Panc1 (cell line): ENCODE measurements around the gene ARL15. TPM values are rescaled to one million over a fixed set of nuclear protein-coding genes. Genes with fewer than 3 reads are reported as not detected.

Source experiments
- ATAC-seq: fragments of 200-7000 bp; cut with Tn5 transposase; 2 replicates; pipeline ENCODE4 v1.9.1; 2020; ENCODE audit warnings: mild to moderate bottlenecking, moderate library complexity
- BruUV-seq: library from RNA; stranded (reverse); fragments of 400-500 nt; replicated peaks from 2 replicates; lab custom pipeline; 2021; lab: Mats Ljungman, UMichigan
- CTCF ChIA-PET: fragments of 300-600 bp; sonication (Branson Sonifier 250); formaldehyde crosslinking; loops from one replicate; lab custom pipeline; 2022; ENCODE audit warnings: antibody characterized with exemption; lab: Charles Lee
- POLR2A ChIA-PET: fragments of 300-600 bp; sonication (Branson Sonifier 250); formaldehyde crosslinking; loops from one replicate; lab custom pipeline; 2022; ENCODE audit warnings: antibody characterized with exemption; lab: Charles Lee
- DNase-seq: peaks from one replicate; pipeline ENCODE4 v3.0.0-alpha.2; 2010; ENCODE audit warnings: low read depth, low spot score
- H3K27ac ChIP-seq: 2 replicates; pipeline ENCODE4 v1.5.1; 2011; ENCODE audit warnings: mild to moderate bottlenecking, low read length, inconsistent platforms
- H3K27me3 ChIP-seq: fragments of 200-500 bp; sonication (Bioruptor generic); 2 replicates; pipeline ENCODE4 v1.6.0; 2014; ENCODE audit warnings: low read length, inconsistent platforms; ENCODE audit not compliant: control insufficient read depth, insufficient read depth
- H3K36me3 ChIP-seq: fragments of 200-500 bp; sonication (Bioruptor generic); 2 replicates; pipeline ENCODE4 v1.5.1; 2014; ENCODE audit warnings: inconsistent platforms, mild to moderate bottlenecking, low read length, moderate library complexity; ENCODE audit not compliant: control insufficient read depth, insufficient read depth
- H3K4me1 ChIP-seq: 2 replicates; pipeline ENCODE4 v1.5.1; 2011; ENCODE audit warnings: inconsistent platforms, mild to moderate bottlenecking, low read length, moderate library complexity; ENCODE audit not compliant: control insufficient read depth, insufficient read depth
- H3K4me3 ChIP-seq, 2 experiments: 2 replicates each; pipeline ENCODE4 v1.5.1; 2011 to 2012; ENCODE audit warnings: low read depth in 2 of 2, low read length in 2 of 2, mild to moderate bottlenecking in 2 of 2, inconsistent platforms in 1 of 2, moderate library complexity in 1 of 2
- H3K9me3 ChIP-seq: fragments of 200-500 bp; sonication (Bioruptor generic); 2 replicates; pipeline ENCODE4 v1.5.1; 2014; ENCODE audit warnings: low read depth, mild to moderate bottlenecking, inconsistent platforms, low read length, moderate library complexity; ENCODE audit not compliant: control insufficient read depth, insufficient read depth
- POLR2AphosphoS5 ChIP-seq: IDR thresholded peaks from 2 replicates; pipeline ENCODE4 v1.6.1; 2012; ENCODE audit warnings: mild to moderate bottlenecking, low read depth, low read length, moderate library complexity
- SIN3A ChIP-seq: IDR thresholded peaks from 2 replicates; pipeline ENCODE4 v1.6.1; 2012; ENCODE audit warnings: low read depth, mild to moderate bottlenecking, low read length, moderate library complexity, borderline replicate concordance; ENCODE audit not compliant: insufficient read depth
- TCF7L2 ChIP-seq: IDR thresholded peaks from 2 replicates; pipeline ENCODE4 v1.6.1; 2011; ENCODE audit warnings: mild to moderate bottlenecking, low read depth, low read length, inconsistent platforms
- in situ Hi-C: cut with HindIII; loops from 2 replicates; pipeline ENCODE4 v1.10.0; 2016; ENCODE audit warnings: low sequenced_read_pairs, low pct_unique_long_range_greater_than_20kb
- intact Hi-C: fragments of 100-400 bp; cut with micrococcal nuclease; formaldehyde crosslinking; loops from one replicate; pipeline ENCODE4 v1.10.0; 2022; ENCODE audit not compliant: unreplicated experiment
- total RNA-seq: library from RNA; stranded (reverse); gene quantifications from one replicate; pipeline ENCODE4 v1.2.1, GENCODE V29; 2021; ENCODE audit not compliant: unreplicated experiment
- TF ChIP-seq, protein P1 (sequence below), 2 experiments: IDR thresholded peaks; 2 replicates each; pipeline ENCODE4 v1.6.1; 2011 to 2012; ENCODE audit warnings: low read depth in 2 of 2, control low read depth in 1 of 2, low read length in 1 of 2, mild to moderate bottlenecking in 1 of 2, moderate library complexity in 1 of 2; ENCODE audit not compliant: insufficient read depth in 1 of 2
- TF ChIP-seq, protein P2 (sequence below): fragments of 450-650 bp; IDR thresholded peaks from 2 replicates; pipeline ENCODE4 v1.5.1; 2017; ENCODE audit warnings: mild to moderate bottlenecking

Gene ARL15
- total RNA-seq, 1 experiment from 2014 or later, result 16.5 TPM

- ATAC-seq (no peak), DNase-seq (no peak)
- no peaks in the 10 kb centered on the region for H3K9me3 ChIP-seq
- no peaks in the 10 kb centered on the region; the same call in 1 of the 2 replicates for H3K36me3 ChIP-seq
- H3K4me3 ChIP-seq, result no peak overlapping the region
- in situ Hi-C loops (no loop called here), intact Hi-C loops (no loop called here)
- BruUV-seq, result no TSS peak
- H3K27me3 ChIP-seq, result no peaks in the 10 kb centered on the region
- H3K27ac ChIP-seq, result no peak overlapping the region
- CTCF ChIA-PET, result no interaction called here
- TF ChIP-seq POLR2AphosphoS5 (no peak), TCF7L2 (no peak), SIN3A (no peak)
- TF ChIP-seq, protein P1, sequence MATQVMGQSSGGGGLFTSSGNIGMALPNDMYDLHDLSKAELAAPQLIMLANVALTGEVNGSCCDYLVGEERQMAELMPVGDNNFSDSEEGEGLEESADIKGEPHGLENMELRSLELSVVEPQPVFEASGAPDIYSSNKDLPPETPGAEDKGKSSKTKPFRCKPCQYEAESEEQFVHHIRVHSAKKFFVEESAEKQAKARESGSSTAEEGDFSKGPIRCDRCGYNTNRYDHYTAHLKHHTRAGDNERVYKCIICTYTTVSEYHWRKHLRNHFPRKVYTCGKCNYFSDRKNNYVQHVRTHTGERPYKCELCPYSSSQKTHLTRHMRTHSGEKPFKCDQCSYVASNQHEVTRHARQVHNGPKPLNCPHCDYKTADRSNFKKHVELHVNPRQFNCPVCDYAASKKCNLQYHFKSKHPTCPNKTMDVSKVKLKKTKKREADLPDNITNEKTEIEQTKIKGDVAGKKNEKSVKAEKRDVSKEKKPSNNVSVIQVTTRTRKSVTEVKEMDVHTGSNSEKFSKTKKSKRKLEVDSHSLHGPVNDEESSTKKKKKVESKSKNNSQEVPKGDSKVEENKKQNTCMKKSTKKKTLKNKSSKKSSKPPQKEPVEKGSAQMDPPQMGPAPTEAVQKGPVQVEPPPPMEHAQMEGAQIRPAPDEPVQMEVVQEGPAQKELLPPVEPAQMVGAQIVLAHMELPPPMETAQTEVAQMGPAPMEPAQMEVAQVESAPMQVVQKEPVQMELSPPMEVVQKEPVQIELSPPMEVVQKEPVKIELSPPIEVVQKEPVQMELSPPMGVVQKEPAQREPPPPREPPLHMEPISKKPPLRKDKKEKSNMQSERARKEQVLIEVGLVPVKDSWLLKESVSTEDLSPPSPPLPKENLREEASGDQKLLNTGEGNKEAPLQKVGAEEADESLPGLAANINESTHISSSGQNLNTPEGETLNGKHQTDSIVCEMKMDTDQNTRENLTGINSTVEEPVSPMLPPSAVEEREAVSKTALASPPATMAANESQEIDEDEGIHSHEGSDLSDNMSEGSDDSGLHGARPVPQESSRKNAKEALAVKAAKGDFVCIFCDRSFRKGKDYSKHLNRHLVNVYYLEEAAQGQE (IDR thresholded peaks at IDR 0.05; ENCODE audit: insufficient read depth in 1 of 2, low read depth in 2 of 2, low read length in 1 of 2), result no peak
- TF ChIP-seq, protein P2, sequence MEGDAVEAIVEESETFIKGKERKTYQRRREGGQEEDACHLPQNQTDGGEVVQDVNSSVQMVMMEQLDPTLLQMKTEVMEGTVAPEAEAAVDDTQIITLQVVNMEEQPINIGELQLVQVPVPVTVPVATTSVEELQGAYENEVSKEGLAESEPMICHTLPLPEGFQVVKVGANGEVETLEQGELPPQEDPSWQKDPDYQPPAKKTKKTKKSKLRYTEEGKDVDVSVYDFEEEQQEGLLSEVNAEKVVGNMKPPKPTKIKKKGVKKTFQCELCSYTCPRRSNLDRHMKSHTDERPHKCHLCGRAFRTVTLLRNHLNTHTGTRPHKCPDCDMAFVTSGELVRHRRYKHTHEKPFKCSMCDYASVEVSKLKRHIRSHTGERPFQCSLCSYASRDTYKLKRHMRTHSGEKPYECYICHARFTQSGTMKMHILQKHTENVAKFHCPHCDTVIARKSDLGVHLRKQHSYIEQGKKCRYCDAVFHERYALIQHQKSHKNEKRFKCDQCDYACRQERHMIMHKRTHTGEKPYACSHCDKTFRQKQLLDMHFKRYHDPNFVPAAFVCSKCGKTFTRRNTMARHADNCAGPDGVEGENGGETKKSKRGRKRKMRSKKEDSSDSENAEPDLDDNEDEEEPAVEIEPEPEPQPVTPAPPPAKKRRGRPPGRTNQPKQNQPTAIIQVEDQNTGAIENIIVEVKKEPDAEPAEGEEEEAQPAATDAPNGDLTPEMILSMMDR, result no peak
- POLR2A ChIA-PET, result no interaction called here
- H3K4me1 ChIP-seq, result peaks cover 13% of the 10 kb centered on the region
Measured at GRCh38 chr5:54305737-54306136, 4.6 kb downstream of the ARL15 start.

GRCh38 chr5:54304040-54304439 lies 6.3 kb downstream of the ARL15 start:
- peaks cover 11% of the 10 kb centered on the region for H3K4me1 ChIP-seq
- DNase-seq (no peak), ATAC-seq (no peak)
- H3K9me3 ChIP-seq, result no peaks in the 10 kb centered on the region
- H3K4me3 ChIP-seq, result no peak overlapping the region
- ChIA-PET CTCF (no interaction called here), POLR2A (no interaction called here)
- intact Hi-C loops, result no loop called here
- no TSS peak for BruUV-seq
- TF ChIP-seq TCF7L2 (no peak), SIN3A (no peak), POLR2AphosphoS5 (no peak)
- TF ChIP-seq, protein P1 (IDR thresholded peaks at IDR 0.05; ENCODE audit: insufficient read depth in 1 of 2, low read depth in 2 of 2, low read length in 1 of 2), result no peak
- TF ChIP-seq, protein P2, result no peak
- no peaks in the 10 kb centered on the region for H3K36me3 ChIP-seq
- H3K27me3 ChIP-seq, result no peaks in the 10 kb centered on the region
- in situ Hi-C loops, result no loop called here
- H3K27ac ChIP-seq, result no peak overlapping the region
